K562 (cell line): ENCODE data around the gene CRADD.

ENCODE experiments used
- ADNP ChIP-seq: fragments of 200-800 bp; sonication (Bioruptor generic); IDR thresholded peaks from 2 replicates; pipeline ENCODE4 v1.6.1; 2016; ENCODE audit warnings: missing genetic modification characterization, missing compliant biosample characterization
- CBFA2T2 ChIP-seq: fragments of 450-650 bp; conservative IDR thresholded peaks from 2 replicates; pipeline ENCODE4 v1.6.1; 2017; ENCODE audit warnings: mild to moderate bottlenecking
- CTCF ChIP-seq, 3 experiments: IDR thresholded peaks in 2 of 3; conservative IDR thresholded peaks in 1 of 3; 2 replicates each; pipeline ENCODE4 v1.5.1; 2011 to 2012; ENCODE audit warnings: low read length in 3 of 3, mild to moderate bottlenecking in 3 of 3, control low read depth in 2 of 3, improper control_type of control experiment in 1 of 3, inconsistent platforms in 1 of 3, low read depth in 1 of 3, mixed read lengths in 1 of 3, moderate library complexity in 1 of 3; ENCODE audit not compliant: insufficient read depth in 2 of 3
- ELF1 ChIP-seq: fragments of 200-800 bp; sonication (Bioruptor generic); IDR thresholded peaks from 2 replicates; pipeline ENCODE4 v1.6.1; 2016; ENCODE audit warnings: missing genetic modification characterization, missing compliant biosample characterization
- EZH2 ChIP-seq: IDR thresholded peaks from 2 replicates; pipeline ENCODE4 v1.6.1; 2012; ENCODE audit warnings: low read depth, mild to moderate bottlenecking, inconsistent platforms, low read length, borderline replicate concordance
- GATA2 ChIP-seq: sonication (generic); formaldehyde crosslinking; IDR thresholded peaks from 2 replicates; pipeline ENCODE4 v1.4.0; 2020; ENCODE audit warnings: mild to moderate bottlenecking, missing genetic modification reagents
- NR2C1 ChIP-seq, 2 experiments: fragments of 450-650 bp; IDR thresholded peaks; 2 replicates each; pipeline ENCODE4 v1.6.1; 2017; ENCODE audit warnings: mild to moderate bottlenecking in 2 of 2, antibody characterized with exemption in 1 of 2, inconsistent platforms in 1 of 2, missing compliant biosample characterization in 1 of 2, missing genetic modification characterization in 1 of 2
- PHB ChIP-seq: fragments of 250-450 bp; sonication (Bioruptor Pico); IDR thresholded peaks from 2 replicates; pipeline ENCODE4 v1.5.0; 2021
- POLR2AphosphoS5 ChIP-seq: IDR thresholded peaks from 2 replicates; pipeline ENCODE4 v1.6.1; 2011; ENCODE audit warnings: mild to moderate bottlenecking, low read depth, low read length, moderate library complexity; ENCODE audit not compliant: control insufficient read depth, insufficient read depth
- TAF1 ChIP-seq: IDR thresholded peaks from 2 replicates; pipeline ENCODE4 v1.6.1; 2011; ENCODE audit warnings: mild to moderate bottlenecking, low read length, moderate library complexity; ENCODE audit not compliant: insufficient read depth, control insufficient read depth, severe bottlenecking; ENCODE audit errors: extremely low read depth
- ZBED1 ChIP-seq: IDR thresholded peaks from 2 replicates; pipeline ENCODE4 v1.6.1; 2014
- ZC3H4 ChIP-seq: sonication (generic); formaldehyde crosslinking; IDR thresholded peaks from 2 replicates; pipeline ENCODE4 v1.9.0; 2021; ENCODE audit warnings: missing genetic modification reagents, borderline replicate concordance
- ZNF263 ChIP-seq: sonication (generic); formaldehyde crosslinking; IDR thresholded peaks from 2 replicates; pipeline ENCODE4 v1.8.0; 2022; ENCODE audit warnings: mild to moderate bottlenecking, missing genetic modification reagents, borderline replicate concordance
- TF ChIP-seq, protein P1 (sequence below): sonication (generic); formaldehyde crosslinking; IDR thresholded peaks from 2 replicates; pipeline ENCODE4 v1.8.1; 2023; ENCODE audit warnings: mild to moderate bottlenecking, missing genetic modification reagents

GRCh38 chr12:93743999-93744689 is 67.0 kb downstream of the CRADD start:
- TF ChIP-seq CBFA2T2 (no peak), ZC3H4 (CRISPR knock-in tag) (no peak), ZBED1 (no peak), CTCF (IDR thresholded peaks at IDR 0.05 in 2 of 3, conservative IDR thresholded peaks at IDR 0.05 in 1 of 3; ENCODE audit: insufficient read depth in 2 of 3, low read depth in 1 of 3, low read length in 3 of 3) (no peak), PHB (CRISPR knock-in tag) (no peak), ZNF263 (CRISPR knock-in tag) (no peak), NR2C1 (IDR thresholded peaks at IDR 0.05) (no peak), NR2C1 (tag; IDR thresholded peaks at IDR 0.05) (no peak), POLR2AphosphoS5 (no peak), GATA2 (no peak), ADNP (no peak), EZH2 (no peak), TAF1 (no peak), ELF1 (no peak)
- TF ChIP-seq, protein P1, sequence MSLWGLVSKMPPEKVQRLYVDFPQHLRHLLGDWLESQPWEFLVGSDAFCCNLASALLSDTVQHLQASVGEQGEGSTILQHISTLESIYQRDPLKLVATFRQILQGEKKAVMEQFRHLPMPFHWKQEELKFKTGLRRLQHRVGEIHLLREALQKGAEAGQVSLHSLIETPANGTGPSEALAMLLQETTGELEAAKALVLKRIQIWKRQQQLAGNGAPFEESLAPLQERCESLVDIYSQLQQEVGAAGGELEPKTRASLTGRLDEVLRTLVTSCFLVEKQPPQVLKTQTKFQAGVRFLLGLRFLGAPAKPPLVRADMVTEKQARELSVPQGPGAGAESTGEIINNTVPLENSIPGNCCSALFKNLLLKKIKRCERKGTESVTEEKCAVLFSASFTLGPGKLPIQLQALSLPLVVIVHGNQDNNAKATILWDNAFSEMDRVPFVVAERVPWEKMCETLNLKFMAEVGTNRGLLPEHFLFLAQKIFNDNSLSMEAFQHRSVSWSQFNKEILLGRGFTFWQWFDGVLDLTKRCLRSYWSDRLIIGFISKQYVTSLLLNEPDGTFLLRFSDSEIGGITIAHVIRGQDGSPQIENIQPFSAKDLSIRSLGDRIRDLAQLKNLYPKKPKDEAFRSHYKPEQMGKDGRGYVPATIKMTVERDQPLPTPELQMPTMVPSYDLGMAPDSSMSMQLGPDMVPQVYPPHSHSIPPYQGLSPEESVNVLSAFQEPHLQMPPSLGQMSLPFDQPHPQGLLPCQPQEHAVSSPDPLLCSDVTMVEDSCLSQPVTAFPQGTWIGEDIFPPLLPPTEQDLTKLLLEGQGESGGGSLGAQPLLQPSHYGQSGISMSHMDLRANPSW (CRISPR knock-in tag): no peak
